H1 (cell line): ENCODE data around the gene ST6GALNAC4. TPM values are rescaled to one million over a fixed set of nuclear protein-coding genes. Genes with fewer than 3 reads are reported as not detected.
"Not testable (repeated sequence)": the region's sequence is repeated elsewhere in the genome, so short reads cannot be mapped to it uniquely, and the experiment has no call there.

Source experiments
- CTCF ChIA-PET: fragments of 300-600 bp; sonication (Branson Sonifier 250); formaldehyde crosslinking; loops from one replicate; lab custom pipeline; 2021; ENCODE audit not compliant: partially characterized antibody; lab: Charles Lee
- POLR2A ChIA-PET: fragments of 300-600 bp; sonication (Branson Sonifier 250); formaldehyde crosslinking; loops from one replicate; lab custom pipeline; 2021; ENCODE audit warnings: inconsistent platforms; ENCODE audit not compliant: partially characterized antibody; lab: Charles Lee
- DNase-seq, 2 experiments: peaks; one replicate each; pipeline versions ENCODE4 v3.0.0 to v3.0.0-alpha.2; 2010 to 2022; ENCODE audit warnings: low spot score in 2 of 2, low read depth in 1 of 2, mixed read lengths in 1 of 2
- FAIRE-seq: peaks from 2 replicates; lab custom pipeline; 2011; peaks lifted over from hg19 to GRCh38; lab: Jason Lieb, UNC
- H2AFZ ChIP-seq: 2 replicates; pipeline ENCODE4 v1.8.1; 2012; ENCODE audit warnings: low read length, inconsistent platforms
- H2AK5ac ChIP-seq: 2 replicates; pipeline ENCODE4 v1.6.1; 2013; ENCODE audit warnings: low read depth, low read length
- H2BK120ac ChIP-seq: replicated peaks from 2 replicates; pipeline ENCODE3; 2013; ENCODE audit warnings: low read depth, low read length, inconsistent platforms
- H2BK12ac ChIP-seq: 2 replicates; pipeline ENCODE4 v1.6.1; 2013; ENCODE audit warnings: low read depth, low read length
- H2BK15ac ChIP-seq: 2 replicates; pipeline ENCODE4 v1.6.1; 2013; ENCODE audit warnings: low read length
- H2BK20ac ChIP-seq: 2 replicates; pipeline ENCODE4 v1.6.1; 2013; ENCODE audit warnings: low read length
- H2BK5ac ChIP-seq: 2 replicates; pipeline ENCODE4 v1.6.1; 2013; ENCODE audit warnings: low read depth, low read length
- H3K14ac ChIP-seq: 2 replicates; pipeline ENCODE4 v1.6.1; 2013; ENCODE audit warnings: inconsistent platforms; ENCODE audit not compliant: insufficient read length
- H3K18ac ChIP-seq: 2 replicates; pipeline ENCODE4 v1.6.1; 2013; ENCODE audit warnings: low read length; ENCODE audit errors: extremely low read depth
- H3K23ac ChIP-seq: 2 replicates; pipeline ENCODE4 v1.6.1; 2013; ENCODE audit warnings: inconsistent platforms; ENCODE audit not compliant: insufficient read length
- H3K23me2 ChIP-seq: 2 replicates; pipeline ENCODE4 v1.6.1; 2013; ENCODE audit warnings: low read depth, low read length
- H3K27ac ChIP-seq: 2 replicates; pipeline ENCODE4 v1.6.1; 2011; ENCODE audit warnings: low read depth, low read length, inconsistent platforms
- H3K27me3 ChIP-seq, 4 experiments: replicated peaks in 1 of 4; 1 replicate in 1 of 4; 2 replicates in 3 of 4; pipeline versions ENCODE4 v1.6.1 to v1.8.1; 2011 to 2013; ENCODE audit warnings: low read length in 3 of 4, mild to moderate bottlenecking in 3 of 4, inconsistent platforms in 2 of 4, mixed read lengths in 2 of 4, moderate library complexity in 1 of 4; ENCODE audit not compliant: control insufficient read depth in 3 of 4, insufficient read depth in 3 of 4; ENCODE audit errors: extremely low read depth in 1 of 4
- H3K36me3 ChIP-seq, 4 experiments: 2 replicates each; pipeline versions ENCODE4 v1.6.1 to v1.8.1; 2011 to 2013; ENCODE audit warnings: mild to moderate bottlenecking in 4 of 4, low read length in 3 of 4, moderate library complexity in 2 of 4, control low read depth in 1 of 4, inconsistent platforms in 1 of 4; ENCODE audit not compliant: insufficient read depth in 4 of 4, control insufficient read depth in 2 of 4
- H3K4ac ChIP-seq: replicated peaks from 2 replicates; pipeline ENCODE3; 2013; ENCODE audit warnings: low read length, low read depth, mixed read lengths, inconsistent platforms; ENCODE audit not compliant: insufficient read length
- H3K4me1 ChIP-seq, 4 experiments: replicated peaks in 1 of 4; 1 replicate in 1 of 4; 2 replicates in 3 of 4; pipeline versions ENCODE4 v1.6.1 to v1.8.1; 2011 to 2013; ENCODE audit warnings: low read length in 3 of 4, inconsistent platforms in 2 of 4, mixed read lengths in 1 of 4; ENCODE audit not compliant: insufficient read depth in 4 of 4, control insufficient read depth in 3 of 4
- H3K4me2 ChIP-seq, 2 experiments: 2 replicates each; pipeline versions ENCODE4 v1.6.1 to v1.8.1; 2011 to 2013; ENCODE audit warnings: low read depth in 2 of 2, low read length in 2 of 2, control low read depth in 1 of 2, inconsistent platforms in 1 of 2, mild to moderate bottlenecking in 1 of 2; ENCODE audit not compliant: insufficient read depth in 1 of 2
- H3K4me3 ChIP-seq, 4 experiments: fragments of 200-600, 300-600 bp in 1 of 4; sonication (generic), shearing (Covaris generic), sonication (Bioruptor Twin) in 1 of 4; 2 replicates each; pipeline versions ENCODE4 v1.5.1 to v1.8.1; 2011 to 2016; ENCODE audit warnings: low read length in 4 of 4, low read depth in 3 of 4, control low read depth in 2 of 4, inconsistent platforms in 2 of 4, mild to moderate bottlenecking in 2 of 4, mixed read lengths in 1 of 4, moderate library complexity in 1 of 4; ENCODE audit not compliant: insufficient read depth in 2 of 4; ENCODE audit errors: extremely low read depth in 1 of 4
- H3K56ac ChIP-seq: replicated peaks from 2 replicates; pipeline ENCODE3; 2013; ENCODE audit warnings: low read depth, mild to moderate bottlenecking, mixed read lengths, low read length, inconsistent platforms; ENCODE audit not compliant: insufficient read length
- H3K79me1 ChIP-seq: 2 replicates; pipeline ENCODE4 v1.6.1; 2013; ENCODE audit warnings: low read depth, low read length, control low read depth
- H3K79me2 ChIP-seq, 2 experiments: 2 replicates each; pipeline versions ENCODE4 v1.6.1 to v1.8.1; 2012 to 2013; ENCODE audit warnings: low read length in 2 of 2, mild to moderate bottlenecking in 2 of 2, inconsistent platforms in 1 of 2; ENCODE audit not compliant: insufficient read depth in 2 of 2, control insufficient read depth in 1 of 2
- H3K9ac ChIP-seq, 4 experiments: replicated peaks in 1 of 4; 1 replicate in 1 of 4; 2 replicates in 3 of 4; pipeline versions ENCODE4 v1.6.1 to v1.8.1; 2011 to 2013; ENCODE audit warnings: low read depth in 3 of 4, low read length in 3 of 4, control low read depth in 2 of 4, mild to moderate bottlenecking in 2 of 4, moderate library complexity in 2 of 4, inconsistent platforms in 1 of 4; ENCODE audit errors: extremely low read depth in 1 of 4
- H3K9me3 ChIP-seq, 2 experiments: 2 replicates each; pipeline versions ENCODE4 v1.6.1 to v1.8.1; 2012 to 2013; ENCODE audit warnings: mild to moderate bottlenecking in 2 of 2, moderate library complexity in 2 of 2, control low read depth in 1 of 2, inconsistent platforms in 1 of 2, low read depth in 1 of 2, low read length in 1 of 2, mixed read lengths in 1 of 2; ENCODE audit not compliant: insufficient read depth in 2 of 2
- H4K20me1 ChIP-seq, 2 experiments: replicated peaks in 1 of 2; 2 replicates each; pipeline versions ENCODE3 to v1.8.1; 2011 to 2013; ENCODE audit warnings: inconsistent platforms in 2 of 2, low read length in 2 of 2, mild to moderate bottlenecking in 1 of 2; ENCODE audit not compliant: insufficient read depth in 2 of 2, control insufficient read depth in 1 of 2
- H4K5ac ChIP-seq: 2 replicates; pipeline ENCODE4 v1.6.1; 2013; ENCODE audit warnings: low read length, low read depth, mixed read lengths, inconsistent platforms; ENCODE audit not compliant: insufficient read length
- H4K8ac ChIP-seq: 2 replicates; pipeline ENCODE4 v1.8.0; 2013; ENCODE audit warnings: mild to moderate bottlenecking, moderate library complexity, low read length, inconsistent platforms; ENCODE audit not compliant: insufficient read depth; ENCODE audit errors: extremely low read depth
- H4K91ac ChIP-seq: replicated peaks from 2 replicates; pipeline ENCODE3; 2013; ENCODE audit warnings: low read length, mixed read lengths, inconsistent platforms; ENCODE audit not compliant: insufficient read length
- WGBS, 2 experiments: shearing (Covaris generic) in 1 of 2; methylation state at CpG; one replicate each; pipeline versions ENCODE4 v1.1.6 to v1.1.7; 2013 to 2015; ENCODE audit warnings: low lambda C conversion rate in 2 of 2, mixed read lengths in 2 of 2, inconsistent platforms in 1 of 2, low coverage in 1 of 2, missing lambda C conversion rate in 1 of 2; ENCODE audit not compliant: insufficient replicate concordance in 2 of 2, insufficient coverage in 1 of 2, insufficient read length in 1 of 2; ENCODE audit errors: extremely low coverage in 1 of 2, missing lambda C conversion rate in 1 of 2; 5-methylcytosine and 5-hydroxymethylcytosine counted together
- polyA plus RNA-seq, 7 experiments: library from polyadenylated mRNA; depleted of rRNA in 3 of 7; stranded (reverse) in 5 of 7; unstranded in 2 of 7; fragments of >200 nt in 5 of 7; fragments of 200-250 nt in 2 of 7; gene quantifications; 1 replicate in 5 of 7; 2 replicates in 1 of 7; 4 replicates in 1 of 7; pipeline versions ENCODE4 v1.2.1 to v1.2.3, GENCODE V29; 2011 to 2013; ENCODE audit warnings: missing spikeins in 2 of 7, mixed read lengths in 2 of 7
- total RNA-seq: library from RNA; stranded (reverse); fragmentation: NEBNext Ultra II Directional; extraction: Animal tissue kit (Norgen Biotek cat#: 25700); gene quantifications from 2 replicates; pipeline ENCODE4 v1.2.1, GENCODE V29; 2021

ST6GALNAC4 gene
- total and polyA plus RNA-seq, 2 of the 8 experiments (the other 6 are each of a cell fraction or from before 2014, with no cell fraction given), result 21.8 to 34.1 TPM

- FAIRE-seq, H3K4me1 ChIP-seq: not testable (repeated sequence)
- WGBS, 2 experiments, result 98% methylated on average over 3 of the region's 3 CpGs; no CpG with 5 or more reads in 1 of the 2 experiments
Observed at GRCh38 chr9:127881715-127882114, 35.1 kb downstream of the ST6GALNAC4 start.

More at GRCh38 chr9:127881715-127882114, 35.1 kb downstream of the ST6GALNAC4 start:
- H3K18ac ChIP-seq, H4K20me1 ChIP-seq, H3K4ac ChIP-seq, H3K27ac ChIP-seq, H3K4me2 ChIP-seq, H2BK20ac ChIP-seq, H2BK5ac ChIP-seq, H3K27me3 ChIP-seq, H2AK5ac ChIP-seq, H2AFZ ChIP-seq, H3K23ac ChIP-seq, H4K91ac ChIP-seq, H2BK15ac ChIP-seq, H3K14ac ChIP-seq, H3K4me3 ChIP-seq, H3K79me1 ChIP-seq, DNase-seq, H3K9me3 ChIP-seq, H3K79me2 ChIP-seq, H4K5ac ChIP-seq, H3K36me3 ChIP-seq, H3K56ac ChIP-seq, H3K9ac ChIP-seq, H2BK12ac ChIP-seq, H3K23me2 ChIP-seq, H4K8ac ChIP-seq, H2BK120ac ChIP-seq: not testable (repeated sequence)
- ChIA-PET CTCF (interaction anchor here (1.0 to 2.7 kb wide), 7 partner anchors 12 to 392 kb away, joined by 3 to 11 read pairs (median 4); no protein-coding TSS in a partner anchor), POLR2A (interaction anchor here (0.8 to 8.6 kb wide), 6 partner anchors 14 to 430 kb away, joined by 3 to 91 read pairs (median 4); partner anchors contain the start of genes CDK9, LRSAM1 and ST6GALNAC6)
